ENCODE data around the gene ZBTB25.
"Not testable (repeated sequence)": the region's sequence is repeated elsewhere in the genome, so short reads cannot be mapped to it uniquely, and the experiment has no call there.

Gene ZBTB25, protein sequence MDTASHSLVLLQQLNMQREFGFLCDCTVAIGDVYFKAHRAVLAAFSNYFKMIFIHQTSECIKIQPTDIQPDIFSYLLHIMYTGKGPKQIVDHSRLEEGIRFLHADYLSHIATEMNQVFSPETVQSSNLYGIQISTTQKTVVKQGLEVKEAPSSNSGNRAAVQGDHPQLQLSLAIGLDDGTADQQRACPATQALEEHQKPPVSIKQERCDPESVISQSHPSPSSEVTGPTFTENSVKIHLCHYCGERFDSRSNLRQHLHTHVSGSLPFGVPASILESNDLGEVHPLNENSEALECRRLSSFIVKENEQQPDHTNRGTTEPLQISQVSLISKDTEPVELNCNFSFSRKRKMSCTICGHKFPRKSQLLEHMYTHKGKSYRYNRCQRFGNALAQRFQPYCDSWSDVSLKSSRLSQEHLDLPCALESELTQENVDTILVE

DNA sequence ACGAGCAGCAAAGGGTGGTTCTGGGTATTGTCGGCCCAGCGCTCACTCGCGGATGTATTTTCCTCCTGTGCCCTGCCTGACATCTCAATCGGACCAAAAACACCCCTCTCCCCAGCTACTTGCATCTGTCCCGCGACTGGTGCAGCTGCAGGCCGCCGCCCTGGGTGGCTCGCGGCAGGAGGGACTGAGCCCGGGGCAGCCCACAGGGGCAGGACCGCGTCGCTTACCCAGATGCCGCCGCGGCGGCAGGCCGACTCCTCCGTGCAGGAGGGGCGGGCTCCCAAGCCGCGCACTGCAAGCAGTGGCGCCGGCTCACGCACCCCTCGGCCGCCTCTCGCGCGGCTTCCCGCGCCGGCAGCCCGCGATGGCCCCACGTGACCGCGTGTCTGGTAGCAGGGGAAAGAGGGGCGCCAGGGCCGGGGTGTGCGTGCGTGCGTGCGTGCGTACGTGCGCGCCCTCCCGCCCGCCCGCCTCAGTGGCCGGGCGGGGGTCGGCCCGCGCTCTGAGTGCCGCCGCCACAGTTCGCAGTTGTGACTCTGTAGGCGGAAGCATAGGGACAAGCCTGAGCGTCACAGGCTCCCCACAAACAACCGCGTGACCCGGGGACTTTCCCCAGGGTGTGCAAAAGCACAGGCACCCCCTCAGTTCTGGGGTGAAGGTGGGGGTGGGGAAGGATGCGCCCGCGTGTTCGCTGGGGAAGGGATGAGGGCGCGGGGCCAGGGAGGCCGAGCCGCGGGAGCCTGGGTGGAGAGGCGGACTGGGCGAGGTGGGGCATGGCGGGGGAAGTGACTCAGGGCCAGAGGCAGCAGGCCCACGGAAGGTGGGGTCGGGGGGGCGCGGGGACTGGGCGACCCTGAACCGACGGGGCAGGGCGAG lies at the start of gene ZBTB25:
Gene ZBTB25, minus strand, starts transcription at position 405 of the 876 bp plus-strand sequence. CDS start 13,305 bp downstream, outside the sequence.
- peak; percentile 83 for DNase-seq (ENCODE audit: low read depth in 2 of 2)

DNA sequence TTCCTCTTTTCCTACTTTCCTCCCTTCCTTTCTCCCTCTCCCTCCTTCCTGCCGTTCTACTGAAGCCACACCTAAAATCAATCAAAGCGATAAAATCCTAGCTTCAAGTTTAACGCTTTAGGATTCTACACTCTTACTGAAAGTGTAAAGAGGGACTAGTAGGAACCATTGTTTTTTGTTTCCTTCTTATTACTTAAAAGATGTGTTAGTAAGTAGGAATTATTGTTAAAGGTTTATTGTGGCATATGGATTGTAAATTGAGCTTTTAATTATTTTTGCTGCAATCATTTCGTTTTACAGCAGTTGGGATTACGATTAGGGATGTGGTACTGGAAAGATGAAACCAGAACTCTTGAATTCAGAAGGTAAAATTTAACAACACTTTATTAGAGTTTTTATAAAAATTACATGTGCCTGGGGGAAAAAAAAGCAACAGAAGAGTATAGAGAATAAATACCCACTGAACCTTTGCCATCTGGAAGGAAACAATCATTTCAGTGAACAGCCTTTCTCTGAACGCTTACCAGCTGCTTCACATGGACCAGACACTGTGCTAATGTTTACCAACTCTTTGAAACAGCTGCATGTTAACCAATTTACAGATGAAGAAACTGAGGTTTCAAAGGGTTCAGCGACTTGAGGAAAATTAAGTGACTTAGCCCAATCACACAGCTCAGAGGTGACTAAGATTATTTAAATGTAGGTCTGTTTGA lies 47.1 kb upstream of the ZBTB25 start:
- no peak for DNase-seq (ENCODE audit: low read depth in 2 of 2)

DNA sequence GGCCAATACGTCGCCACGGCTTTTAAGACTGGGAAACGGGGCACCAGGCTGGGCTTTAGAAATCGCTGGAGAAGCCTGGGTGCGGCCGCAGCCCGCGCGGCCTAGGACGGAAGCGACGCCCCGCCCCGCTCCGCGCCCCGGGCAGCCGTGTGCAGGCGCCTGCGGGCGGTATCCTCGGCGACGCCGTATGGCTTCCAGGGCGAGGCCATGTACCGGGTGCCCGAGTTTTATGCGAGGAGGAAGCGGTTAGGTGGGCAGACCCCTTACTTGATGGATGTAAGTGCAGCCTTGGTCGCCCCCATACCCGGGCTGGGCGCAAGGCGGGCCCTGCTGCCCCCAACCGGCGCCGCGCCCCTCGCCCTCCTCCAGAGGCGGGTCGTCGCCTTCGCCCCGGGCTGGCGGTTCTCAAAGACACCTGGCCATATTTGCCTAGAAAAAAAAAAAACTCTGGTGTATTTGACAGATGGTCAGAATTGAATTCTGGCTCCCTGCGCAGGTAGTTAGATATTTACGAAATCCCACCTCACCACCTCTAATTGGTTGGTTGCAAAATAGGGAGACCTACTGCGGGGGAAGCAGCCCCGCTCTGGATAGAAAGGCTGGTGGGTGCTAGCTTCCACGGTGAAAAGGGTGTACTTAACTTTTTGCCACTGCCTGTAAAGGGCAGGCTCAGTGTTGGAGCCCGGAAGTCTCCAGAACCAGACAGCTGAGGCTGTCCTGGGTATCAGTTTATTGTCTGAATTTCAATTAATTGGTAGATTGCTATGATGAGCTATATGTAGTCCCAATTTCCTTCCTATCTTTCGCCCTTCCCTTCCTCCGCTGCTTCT lies 46.4 kb upstream of the ZBTB25 start, which contains the start of gene PPP1R36:
Gene PPP1R36, plus strand, starts transcription at position 171 of the 830 bp plus-strand sequence. Its CDS starts 37 bp downstream, at position 208.
- DNase-seq (ENCODE audit: low read depth in 2 of 2) = no peak

DNA sequence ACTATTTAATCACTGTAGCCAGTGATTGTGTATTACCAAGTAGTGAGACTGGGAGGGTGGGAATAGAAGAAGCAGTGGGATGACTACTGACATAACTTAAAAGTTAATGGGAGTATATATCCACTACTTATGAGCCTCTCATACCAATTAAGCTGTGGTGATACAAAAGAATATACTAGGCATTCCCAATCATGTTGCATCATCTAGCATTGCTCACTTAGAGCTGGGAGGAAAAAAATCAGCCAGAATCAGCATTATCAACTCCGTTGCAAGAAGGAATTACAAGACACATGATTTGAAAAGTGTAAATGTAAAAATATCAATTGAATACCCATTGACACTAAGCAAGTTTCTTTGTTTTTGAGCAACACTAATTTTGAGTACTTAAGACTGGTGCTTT lies 45.4 kb upstream of the ZBTB25 start:
- no peak for DNase-seq (ENCODE audit: low read depth in 2 of 2)

DNA sequence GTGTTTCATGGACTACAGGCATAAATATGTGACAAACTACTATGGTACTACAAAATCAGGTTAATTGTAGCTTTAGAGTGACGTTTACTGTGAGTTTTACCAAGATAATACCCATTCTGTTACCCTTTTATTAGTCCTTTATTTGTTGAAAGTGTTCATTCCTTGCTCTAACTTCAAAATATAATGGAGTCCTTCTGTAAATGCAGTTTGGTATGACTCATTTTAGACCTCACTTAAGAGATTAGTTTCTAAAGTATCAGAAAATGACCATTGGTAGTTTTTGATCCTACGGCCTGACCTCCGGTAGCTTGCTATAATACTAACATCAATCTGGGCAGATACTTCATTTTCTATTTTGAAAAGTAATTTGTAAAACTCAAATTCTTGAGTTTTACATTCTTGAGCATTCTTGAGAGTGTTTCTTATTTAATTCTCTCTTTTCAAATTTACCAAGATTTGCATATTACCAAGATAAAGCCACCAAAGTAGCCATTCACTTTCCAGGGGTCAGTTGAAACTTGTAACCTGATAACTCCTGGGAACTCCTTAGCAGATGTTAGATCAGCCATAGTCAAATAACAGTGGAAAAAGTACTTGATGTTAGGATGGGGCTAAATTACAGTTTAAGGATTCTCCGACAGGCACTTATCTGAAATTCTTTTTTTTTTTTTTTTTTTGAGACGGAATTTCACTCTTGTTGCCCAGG lies 41.1 kb upstream of the ZBTB25 start:
- no peak for DNase-seq (ENCODE audit: low read depth in 2 of 2)

DNA sequence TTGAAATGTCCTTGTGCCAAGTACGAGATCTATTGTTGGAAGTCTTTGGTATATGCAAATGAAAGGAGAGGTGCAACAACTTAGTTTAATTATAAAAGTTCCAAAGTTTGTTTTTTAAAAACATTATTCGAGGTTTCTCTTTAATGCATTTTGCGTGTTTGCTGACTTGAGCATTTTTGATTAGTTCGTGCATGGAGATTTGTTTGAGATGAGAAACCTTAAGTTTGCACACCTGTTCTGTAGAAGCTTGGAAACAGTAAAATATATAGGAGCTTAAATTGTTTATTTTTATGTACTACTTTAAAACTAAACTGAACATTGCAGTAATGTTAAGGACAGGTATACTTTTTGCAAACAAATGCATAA lies 39.2 kb upstream of the ZBTB25 start:
- DNase-seq (ENCODE audit: low read depth in 2 of 2) = no peak

DNA sequence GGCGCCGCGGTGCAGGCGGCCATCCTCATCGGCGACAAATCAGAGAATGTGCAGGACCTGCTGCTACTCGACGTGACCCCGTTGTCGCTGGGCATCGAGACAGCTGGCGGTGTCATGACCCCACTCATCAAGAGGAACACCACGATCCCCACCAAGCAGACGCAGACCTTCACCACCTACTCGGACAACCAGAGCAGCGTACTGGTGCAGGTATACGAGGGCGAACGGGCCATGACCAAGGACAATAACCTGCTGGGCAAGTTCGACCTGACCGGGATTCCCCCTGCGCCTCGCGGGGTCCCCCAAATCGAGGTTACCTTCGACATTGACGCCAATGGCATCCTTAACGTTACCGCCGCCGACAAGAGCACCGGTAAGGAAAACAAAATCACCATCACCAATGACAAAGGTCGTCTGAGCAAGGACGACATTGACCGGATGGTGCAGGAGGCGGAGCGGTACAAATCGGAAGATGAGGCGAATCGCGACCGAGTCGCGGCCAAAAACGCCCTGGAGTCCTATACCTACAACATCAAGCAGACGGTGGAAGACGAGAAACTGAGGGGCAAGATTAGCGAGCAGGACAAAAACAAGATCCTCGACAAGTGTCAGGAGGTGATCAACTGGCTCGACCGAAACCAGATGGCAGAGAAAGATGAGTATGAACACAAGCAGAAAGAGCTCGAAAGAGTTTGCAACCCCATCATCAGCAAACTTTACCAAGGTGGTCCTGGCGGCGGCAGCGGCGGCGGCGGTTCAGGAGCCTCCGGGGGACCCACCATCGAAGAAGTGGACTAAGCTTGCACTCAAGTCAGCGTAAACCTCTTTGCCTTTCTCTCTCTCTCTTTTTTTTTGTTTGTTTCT lies 38.6 kb upstream of the ZBTB25 start:
- DNase-seq (ENCODE audit: low read depth in 2 of 2) = no peak

DNA sequence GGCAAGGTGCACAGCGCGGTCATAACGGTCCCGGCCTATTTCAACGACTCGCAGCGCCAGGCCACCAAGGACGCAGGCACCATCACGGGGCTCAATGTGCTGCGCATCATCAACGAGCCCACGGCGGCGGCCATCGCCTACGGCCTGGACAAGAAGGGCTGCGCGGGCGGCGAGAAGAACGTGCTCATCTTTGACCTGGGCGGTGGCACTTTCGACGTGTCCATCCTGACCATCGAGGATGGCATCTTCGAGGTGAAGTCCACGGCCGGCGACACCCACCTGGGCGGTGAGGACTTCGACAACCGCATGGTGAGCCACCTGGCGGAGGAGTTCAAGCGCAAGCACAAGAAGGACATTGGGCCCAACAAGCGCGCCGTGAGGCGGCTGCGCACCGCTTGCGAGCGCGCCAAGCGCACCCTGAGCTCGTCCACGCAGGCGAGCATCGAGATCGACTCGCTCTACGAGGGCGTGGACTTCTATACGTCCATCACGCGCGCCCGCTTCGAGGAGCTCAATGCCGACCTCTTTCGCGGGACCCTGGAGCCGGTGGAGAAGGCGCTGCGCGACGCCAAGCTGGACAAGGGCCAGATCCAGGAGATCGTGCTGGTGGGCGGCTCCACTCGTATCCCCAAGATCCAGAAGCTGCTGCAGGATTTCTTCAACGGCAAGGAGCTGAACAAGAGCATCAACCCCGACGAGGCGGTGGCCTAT lies 37.8 kb upstream of the ZBTB25 start:
- no peak for DNase-seq (ENCODE audit: low read depth in 2 of 2)

DNA sequence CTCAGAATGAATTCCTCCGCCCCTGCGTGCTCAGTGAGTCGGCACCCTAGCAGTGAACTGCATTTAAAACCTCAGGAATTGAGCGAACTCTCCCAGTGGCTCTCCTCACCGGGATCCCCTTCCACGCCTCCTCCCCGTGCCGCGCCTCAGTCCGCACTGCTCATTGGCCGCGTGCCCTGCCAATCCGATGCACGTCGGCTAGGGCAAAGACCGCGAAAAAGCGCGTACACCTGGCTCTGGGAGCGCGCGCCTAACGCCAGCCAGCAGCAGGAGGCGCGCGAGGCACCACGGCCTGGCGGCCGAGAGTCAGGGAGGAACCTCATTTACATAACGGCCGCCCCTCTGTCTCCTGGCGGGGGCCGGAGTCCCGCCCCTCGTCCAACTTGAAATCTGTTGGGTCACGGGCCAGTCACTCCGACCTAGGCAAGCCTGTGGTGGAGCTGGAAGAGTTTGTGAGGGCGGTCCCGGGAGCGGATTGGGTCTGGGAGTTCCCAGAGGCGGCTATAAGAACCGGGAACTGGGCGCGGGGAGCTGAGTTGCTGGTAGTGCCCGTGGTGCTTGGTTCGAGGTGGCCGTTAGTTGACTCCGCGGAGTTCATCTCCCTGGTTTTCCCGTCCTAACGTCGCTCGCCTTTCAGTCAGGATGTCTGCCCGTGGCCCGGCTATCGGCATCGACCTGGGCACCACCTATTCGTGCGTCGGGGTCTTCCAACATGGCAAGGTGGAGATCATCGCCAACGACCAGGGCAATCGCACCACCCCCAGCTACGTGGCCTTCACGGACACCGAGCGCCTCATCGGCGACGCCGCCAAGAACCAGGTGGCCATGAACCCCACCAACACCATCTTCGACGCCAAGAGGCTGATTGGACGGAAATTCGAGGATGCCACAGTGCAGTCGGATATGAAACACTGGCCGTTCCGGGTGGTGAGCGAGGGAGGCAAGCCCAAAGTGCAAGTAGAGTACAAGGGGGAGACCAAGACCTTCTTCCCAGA lies 36.9 kb upstream of the ZBTB25 start, which contains the start of gene HSPA2:
Gene HSPA2, plus strand, starts transcription at position 534 of the 995 bp plus-strand sequence. Its CDS starts 109 bp downstream, at position 643.
- DNase-seq (ENCODE audit: low read depth in 2 of 2) = peak; percentile 94 to 96

DNA sequence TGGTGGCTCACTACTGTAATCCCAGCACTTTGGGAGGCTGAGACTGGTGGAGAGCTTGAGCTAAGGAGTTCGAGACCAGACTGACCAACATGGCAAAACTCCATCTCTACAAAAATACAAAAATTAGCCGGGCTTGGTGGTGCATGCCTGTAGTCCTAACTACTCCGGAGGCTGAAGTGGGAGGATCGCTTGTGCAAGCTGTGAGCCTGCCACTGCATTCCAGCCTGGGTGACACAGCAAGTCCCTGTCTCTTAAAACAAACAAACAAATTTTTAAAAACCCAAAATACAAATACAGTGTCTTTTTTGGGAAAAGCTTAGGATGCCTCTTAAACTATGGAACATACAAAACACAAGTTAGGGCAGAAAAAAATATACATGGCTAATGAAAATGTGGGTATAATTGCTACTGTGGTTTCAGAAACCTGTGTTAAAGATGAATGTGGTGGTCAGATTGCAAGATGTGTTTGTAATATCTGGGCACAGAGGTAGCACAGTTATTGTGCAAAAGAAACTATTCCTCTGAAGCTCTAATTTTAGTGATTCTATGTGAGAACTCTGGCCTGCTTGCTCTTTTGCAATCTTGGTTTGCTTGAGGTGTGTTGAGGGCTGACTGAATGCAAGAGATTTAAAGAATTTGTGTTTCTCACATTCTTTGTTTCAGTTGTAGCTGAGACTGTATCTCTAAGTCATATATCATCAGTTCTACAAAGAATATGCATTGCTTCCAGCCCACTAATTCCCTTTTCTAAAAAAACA lies 33.0 kb upstream of the ZBTB25 start:
- no peak for DNase-seq (ENCODE audit: low read depth in 2 of 2)

DNA sequence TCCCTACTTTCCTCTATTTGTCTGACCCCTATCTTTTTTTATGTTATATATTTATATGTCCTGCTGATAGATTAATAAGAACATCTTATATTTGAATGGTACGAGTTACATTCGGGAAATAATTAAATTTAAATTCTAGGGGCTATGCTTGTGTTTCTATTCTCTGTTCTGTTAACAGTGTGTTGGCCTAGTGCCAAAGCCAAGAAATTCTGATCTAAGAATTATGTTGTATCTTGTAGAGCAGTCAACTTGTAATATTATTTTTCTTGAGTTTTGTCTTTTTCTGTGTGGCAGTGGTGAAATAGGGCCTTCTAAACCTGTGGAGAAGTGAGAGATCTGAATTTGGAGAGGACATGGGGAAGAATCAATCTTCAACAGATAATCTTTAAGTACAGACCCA lies 27.9 kb upstream of the ZBTB25 start:
- no peak for DNase-seq (ENCODE audit: low read depth in 2 of 2)

DNA sequence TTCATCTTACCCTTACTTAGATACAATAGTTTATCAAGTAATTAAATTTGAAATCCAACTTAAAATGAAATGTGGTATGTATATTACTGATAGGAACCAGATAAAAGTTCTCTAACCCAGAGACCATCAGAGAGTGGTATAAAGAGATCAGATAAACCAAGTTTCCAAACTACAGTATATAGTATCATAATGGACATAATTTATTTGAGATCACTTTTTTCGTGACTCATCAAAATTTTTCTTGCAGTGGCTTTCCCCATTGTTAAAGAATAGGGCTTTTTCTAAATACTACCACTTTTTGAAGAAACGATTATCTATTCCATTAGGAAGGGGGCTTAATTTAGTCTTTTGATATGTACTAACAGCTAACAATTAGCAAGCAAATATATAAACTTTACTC lies 21.7 kb upstream of the ZBTB25 start:
- no peak for DNase-seq (ENCODE audit: low read depth in 2 of 2)

DNA sequence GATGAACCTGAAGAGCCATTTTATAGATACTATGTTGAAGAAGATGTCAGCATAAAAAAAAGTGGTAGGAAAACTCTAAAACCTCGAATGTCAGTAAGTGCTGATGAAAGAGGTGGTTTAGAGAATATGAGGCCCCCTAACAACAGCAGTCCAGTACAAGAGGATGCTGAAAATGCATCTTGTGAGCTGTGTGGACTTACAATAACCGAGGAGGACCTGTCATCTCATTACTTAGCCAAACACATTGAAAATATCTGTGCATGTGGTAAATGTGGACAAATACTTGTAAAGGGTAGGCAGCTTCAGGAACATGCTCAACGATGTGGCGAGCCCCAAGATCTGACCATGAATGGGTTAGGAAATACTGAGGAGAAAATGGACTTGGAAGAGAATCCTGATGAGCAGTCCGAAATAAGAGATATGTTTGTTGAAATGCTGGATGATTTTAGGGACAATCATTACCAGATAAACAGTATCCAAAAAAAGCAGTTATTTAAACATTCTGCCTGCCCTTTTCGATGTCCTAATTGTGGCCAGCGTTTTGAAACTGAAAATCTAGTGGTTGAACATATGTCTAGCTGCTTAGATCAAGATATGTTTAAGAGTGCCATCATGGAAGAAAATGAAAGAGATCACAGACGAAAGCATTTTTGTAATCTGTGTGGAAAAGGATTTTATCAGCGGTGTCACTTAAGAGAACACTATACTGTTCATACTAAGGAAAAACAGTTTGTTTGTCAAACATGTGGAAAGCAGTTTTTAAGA lies 19.1 kb upstream of the ZBTB25 start:
- DNase-seq (ENCODE audit: low read depth in 2 of 2) = no peak

DNA sequence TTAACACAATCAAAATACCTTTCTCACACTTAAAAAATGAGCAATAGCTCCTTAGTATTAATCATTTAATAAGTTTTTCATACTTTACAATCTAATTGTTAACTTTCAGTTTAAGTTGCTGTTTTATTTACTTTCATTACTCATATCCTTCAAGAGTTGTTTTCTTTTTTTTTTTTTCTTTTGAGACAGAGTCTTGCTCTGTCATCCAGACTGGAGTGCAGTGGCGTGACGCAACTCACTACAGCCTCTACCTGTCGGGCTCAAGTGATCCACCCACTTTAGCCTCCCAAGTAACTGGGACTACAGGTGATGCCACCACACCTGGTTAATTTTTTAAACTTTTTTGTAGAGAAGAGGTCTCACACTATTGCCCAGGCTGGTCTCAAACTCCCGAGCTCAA lies 17.1 kb upstream of the ZBTB25 start:
- no peak for DNase-seq (ENCODE audit: low read depth in 2 of 2)

DNA sequence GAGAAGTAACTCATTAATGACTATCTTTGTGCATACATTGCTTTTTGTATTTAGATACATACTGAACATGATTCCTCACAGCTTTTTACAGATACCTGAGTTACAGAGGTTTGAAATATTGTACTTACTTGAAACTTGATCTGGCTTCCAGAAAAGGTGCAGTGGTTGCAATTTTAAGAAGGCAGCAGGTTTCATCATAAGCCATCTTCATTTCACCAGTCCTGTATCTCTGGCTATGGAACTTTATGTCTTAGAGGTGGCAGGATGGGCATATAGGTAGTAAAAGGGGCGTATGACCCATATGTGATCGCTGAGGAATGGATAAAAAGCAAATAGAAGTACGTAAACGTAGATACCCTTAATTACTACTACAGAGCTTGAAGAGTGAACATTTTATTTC lies 14.6 kb upstream of the ZBTB25 start:
- DNase-seq (ENCODE audit: low read depth in 2 of 2) = no peak

DNA sequence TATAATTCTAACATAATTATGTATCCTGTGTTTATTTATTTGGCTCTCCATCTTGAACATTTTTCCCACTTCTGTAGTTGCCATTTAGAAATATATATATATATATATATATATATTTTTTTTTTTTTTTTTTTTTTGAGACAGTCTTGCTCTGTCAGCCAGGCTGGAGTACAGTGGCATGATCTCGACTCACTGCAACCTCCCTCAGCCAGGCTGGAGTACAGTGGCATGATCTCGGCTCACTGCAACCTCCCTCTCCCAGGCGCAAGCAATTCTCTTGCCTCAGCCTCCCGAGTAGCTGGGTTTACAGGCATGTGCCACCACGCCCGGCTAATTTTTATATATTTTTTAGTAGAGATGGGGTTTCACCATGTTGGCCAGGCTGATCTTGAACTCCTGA lies 14.0 kb upstream of the ZBTB25 start:
- DNase-seq (ENCODE audit: low read depth in 2 of 2) = not testable (repeated sequence)
